GM21447 (cell line): ENCODE measurements around the gene COLEC12.

Experiments
- ATAC-seq: cut with Tn5 transposase; IDR thresholded peaks from one replicate; pipeline ENCODE4 v1.9.1; 2021; ENCODE audit not compliant: unreplicated experiment

COLEC12 gene

DNA sequence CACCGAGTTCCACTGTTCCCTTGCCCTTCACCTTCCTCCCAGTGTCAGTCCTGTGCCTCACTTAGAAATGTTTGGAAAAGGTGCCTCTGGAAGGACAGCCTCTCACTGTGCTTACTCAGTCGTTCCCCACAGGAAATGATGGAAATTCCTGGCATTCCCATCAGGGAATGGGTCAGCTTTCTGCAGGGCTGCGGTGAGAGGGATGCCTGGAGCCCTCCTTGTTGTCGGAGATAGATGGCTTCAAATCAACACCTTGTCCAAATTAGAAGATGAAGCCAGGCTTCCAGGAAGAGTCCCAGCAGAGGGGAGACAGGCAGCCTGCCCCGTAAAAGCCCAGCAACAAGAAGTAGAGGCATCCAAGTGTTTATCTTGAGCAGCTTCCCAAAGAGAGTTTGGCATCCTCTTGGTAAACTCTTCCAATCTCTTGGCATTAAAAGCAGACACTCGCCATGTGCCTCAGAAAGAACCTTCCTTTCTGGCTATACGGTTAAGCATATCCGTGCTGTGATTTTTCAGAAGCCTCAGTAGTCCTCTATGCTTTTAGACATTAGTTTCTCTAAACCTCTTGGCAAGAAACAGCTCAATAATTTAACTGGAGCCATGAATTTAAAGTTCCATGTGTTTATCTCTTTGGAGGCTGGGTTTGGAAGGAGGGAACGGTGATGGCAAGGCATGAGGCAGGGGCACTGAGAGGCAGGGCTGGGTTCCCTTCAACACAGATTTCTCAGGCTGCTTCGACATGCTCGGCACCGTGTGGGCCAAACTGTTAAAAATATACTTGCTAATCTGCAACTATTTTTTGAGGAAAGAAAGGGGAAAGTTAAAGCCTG, 25.1 kb downstream of the COLEC12 start:
- ATAC-seq, result no peak

DNA sequence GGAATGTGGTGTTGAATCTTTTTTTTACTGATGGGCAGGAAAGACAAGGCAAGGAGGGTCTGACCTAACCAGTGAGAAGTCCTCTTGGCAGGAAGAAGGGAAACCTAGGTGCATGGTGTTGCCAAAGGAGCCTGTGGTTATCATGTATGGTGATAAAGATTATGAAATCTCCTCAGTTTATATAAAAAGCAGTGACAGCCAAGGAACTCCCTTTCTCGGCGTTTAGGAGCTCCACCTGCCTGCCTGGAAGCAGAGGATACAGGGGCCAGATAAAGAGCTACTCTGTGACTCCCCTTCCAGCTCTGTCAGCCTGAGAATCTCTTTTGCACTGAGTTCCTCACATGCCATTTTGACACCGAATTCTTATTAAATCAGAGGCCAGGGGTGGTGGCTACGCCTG, 26.1 kb downstream of the COLEC12 start:
- ATAC-seq, result no peak

DNA sequence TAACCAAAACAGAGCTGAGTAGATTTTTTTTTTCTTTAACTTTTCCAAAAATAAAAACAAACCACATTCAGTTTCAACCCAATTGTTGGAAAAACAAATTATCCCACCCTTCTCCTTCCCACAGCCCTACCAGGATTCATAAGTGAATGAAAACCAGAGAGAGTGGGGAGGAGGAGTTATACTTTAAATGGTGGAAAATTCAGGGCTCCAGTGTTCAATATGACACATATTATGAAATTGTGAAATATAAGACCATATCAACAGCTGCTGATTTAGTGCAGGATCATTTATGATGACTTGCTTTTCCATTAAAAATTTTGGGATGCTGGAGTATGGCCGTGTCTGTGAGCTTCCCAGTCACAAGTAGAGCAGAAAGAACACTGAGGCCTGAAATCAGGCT, 26.7 kb downstream of the COLEC12 start:
- ATAC-seq, result no peak

DNA sequence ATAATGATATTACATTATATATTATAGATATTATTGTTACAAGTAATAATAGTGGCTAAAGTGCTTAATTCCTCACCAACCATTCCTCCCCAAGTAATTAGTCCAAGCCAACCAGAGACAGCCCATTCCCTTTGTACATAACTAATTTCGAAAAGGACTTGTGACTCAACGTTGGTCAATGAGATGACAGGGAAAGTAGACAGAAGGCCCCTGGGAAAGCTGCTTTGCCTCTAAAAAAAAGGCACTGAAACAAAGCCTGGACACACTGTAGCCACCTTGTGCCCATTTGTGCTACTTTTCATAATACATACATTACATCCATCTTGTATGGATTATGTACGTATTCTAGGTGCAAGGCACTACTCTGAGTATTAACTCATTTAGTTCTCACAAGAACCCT, 28.8 kb downstream of the COLEC12 start:
- no peak for ATAC-seq

DNA sequence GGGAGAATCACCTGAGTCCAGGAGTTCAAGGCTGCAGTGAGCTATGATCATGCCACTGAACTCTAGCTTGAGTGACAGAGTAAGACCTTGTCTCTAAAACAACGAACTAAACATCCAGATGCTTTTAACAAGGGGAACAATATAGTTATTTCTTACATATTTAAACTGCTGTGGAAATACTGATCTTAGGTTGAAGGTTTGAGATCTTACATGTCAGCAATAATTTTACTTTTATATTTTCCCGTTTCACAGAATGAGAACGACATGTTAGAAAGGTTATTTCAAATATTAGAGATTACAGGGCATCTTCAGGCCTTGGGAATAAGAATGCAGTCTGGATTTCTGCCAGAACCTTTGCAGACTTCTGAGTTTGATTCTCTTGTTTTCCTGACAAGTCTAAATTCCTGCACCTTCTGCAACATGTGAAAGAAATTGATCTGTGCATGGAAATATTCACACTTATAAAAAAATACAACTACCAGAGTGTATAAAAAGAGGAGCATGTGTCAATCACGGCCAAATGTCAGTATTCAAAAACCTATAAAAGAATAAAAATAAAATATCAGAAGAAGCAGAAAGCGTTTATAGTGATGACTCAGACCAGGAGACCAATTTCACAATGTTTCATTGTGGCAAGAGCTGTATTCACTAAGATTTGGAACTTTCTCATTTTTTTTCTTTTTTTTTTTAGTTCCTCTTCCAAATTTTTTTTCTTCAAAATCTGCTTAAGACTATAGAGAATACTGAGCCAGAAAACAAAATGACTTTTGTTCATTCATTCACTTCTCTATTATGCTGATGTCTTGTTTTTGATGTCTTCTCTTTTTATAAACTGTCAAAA, 29.6 kb downstream of the COLEC12 start:
- ATAC-seq, result no peak

DNA sequence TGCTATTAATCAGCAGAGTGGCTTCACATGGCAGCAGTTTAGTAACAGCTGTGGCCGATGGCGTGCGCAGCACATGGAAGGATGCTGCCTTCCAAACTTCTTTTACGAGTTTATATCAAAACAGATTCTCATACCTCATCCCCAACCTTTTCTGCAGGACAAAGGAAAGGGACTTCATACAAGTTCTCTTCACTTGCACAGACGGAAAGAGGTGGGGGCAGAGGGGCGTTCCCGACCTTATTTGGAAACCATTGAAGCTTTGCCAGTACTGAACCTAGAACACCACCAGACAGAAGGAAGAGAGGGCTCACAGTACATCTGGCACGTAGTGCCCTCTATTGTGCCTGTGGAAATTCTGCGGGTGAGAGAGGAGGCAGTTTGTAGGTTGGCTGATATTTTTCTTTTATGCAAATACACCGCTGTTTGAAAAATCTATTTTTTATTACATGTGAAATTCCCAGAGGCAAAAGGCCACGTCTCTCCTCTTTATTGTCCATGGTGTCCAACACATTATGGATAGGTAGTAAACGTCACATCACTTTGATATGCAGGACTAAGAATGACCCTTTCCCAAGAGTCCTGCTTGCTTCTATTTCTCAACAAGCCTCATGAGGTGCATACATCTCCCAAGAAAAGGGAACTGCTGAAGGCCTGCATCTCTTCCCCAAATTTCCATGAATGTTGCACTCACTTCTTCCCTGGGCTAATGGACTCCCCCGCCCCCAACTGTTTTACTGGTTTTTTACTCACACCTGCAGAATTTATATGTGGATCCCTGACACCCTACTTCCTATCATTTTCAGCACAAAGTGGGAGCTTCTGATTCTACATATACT, 31.3 kb downstream of the COLEC12 start:
- no peak for ATAC-seq

DNA sequence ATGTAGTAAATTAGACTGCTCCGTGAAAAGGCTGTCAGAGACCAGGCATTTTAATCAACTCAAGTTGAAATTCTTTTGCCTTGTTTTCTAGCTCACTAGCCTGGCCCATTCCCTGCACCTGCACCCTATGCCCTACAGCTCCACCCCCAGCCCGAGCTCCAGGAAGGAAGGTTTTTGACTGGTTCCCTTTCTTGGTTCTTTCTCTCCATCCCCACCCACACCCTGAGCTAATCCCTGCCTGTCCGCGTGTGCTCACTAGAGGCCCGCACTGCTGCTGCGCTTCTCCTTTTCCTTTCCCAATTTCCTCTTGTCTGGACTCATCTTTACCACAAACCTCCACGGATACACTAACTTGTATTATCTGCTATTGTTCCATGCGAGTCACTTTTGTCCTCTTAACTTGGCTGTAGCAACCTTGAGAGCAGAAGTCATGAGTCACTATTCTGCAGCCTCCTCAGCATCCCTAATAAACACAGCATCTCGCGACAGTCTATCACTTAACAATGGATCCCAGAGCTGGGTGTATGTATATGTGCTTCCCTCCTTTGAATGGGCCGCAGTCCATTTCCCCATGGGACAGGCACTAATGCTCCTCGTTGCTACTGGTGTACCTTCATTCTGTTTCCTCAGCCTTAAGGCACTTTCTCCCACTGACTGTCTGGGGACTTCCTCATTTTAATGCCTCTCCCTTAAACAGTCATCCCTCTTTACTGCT, 36.5 kb downstream of the COLEC12 start:
- no peak for ATAC-seq

DNA sequence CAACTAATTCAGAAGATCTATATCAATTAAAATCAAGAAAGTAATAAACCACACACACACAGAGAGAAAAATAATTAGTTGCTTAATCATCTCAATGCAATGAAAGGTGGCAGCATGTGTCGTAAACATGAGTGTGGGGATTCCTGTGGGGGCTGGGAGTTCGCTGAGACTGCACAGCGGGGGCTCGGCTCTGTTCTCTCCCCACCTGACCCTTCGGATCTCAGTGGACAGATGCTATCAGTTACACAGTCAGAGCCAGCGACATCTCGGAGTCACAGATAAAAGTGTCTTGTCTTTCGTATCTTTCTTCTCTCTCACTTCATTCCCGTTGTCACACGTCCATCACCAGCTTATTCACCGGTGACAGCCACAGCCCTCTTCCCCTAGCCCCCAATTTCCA, 37.1 kb downstream of the COLEC12 start:
- no peak for ATAC-seq

DNA sequence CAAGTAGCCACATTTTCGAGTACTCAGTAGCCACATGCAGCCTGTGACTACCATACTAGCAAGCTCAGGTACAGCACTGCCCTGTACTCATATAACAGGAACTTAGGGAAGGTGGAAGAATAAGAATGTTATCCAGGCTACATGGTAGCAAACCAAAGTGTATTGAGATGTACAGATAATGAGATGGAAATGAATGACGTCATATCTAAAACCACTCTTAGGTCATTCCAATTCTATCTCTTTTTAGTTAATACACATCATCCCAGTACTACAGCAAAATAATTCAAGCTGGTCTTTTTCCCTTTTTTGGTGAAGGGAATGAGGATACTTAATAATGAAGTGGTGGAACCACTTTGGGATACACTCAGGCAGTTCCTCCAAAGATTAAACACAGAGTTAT, 38.7 kb downstream of the COLEC12 start:
- ATAC-seq, result no peak

DNA sequence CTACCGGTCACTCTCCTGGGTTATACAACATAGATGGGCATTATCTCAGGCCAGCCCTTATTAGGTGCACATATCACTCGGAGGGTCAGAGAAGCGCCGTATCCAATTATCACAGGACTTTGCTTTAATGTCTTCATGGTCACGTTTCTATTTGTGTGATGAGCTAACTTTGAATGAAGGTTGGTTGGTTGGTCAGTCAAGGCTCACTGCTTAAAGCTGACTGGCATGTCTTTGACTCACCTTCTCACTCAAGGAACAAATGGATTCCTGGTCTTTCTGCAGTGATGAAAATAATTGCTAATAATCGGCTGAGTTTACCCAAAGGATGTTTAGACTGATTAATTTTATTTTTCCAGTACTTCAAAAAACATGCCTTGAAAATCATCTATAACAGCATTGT, 39.7 kb downstream of the COLEC12 start:
- no peak for ATAC-seq

DNA sequence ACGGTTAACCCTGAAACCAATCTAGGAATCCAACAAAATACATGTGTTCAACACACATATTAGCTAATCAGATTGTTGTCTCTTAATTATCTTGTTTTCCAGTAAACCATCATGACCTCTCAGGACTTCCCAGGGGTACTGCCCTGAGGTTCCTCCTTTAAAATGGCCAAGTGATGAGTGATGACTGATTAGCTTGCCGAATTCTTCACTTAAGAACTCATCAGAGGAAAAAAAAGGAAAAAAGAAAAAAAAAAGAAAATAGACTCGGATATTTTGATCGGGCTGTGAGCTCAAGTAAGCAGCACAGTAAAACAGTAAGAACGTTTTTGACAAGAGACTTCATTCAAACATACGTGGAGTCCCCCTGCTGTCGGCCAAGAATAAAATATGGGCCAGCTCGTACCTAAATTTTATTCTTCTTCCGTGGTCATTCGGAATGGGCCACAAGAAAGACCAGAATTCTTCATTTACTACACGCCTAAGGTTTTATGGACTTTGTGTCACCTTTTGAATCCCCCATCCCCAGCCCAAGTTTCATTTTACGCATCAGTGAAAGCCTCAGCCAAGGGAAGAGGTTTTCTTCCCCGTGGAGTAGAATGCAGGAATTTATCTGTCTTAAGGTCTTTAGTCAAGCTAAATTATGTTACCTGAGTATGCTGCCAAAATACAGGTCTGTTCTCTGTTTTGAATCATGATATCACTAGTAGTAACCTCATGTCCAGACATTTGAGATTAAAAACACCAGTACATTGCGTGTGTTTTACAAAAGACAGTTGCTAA, 40.5 kb downstream of the COLEC12 start:
- no peak for ATAC-seq

DNA sequence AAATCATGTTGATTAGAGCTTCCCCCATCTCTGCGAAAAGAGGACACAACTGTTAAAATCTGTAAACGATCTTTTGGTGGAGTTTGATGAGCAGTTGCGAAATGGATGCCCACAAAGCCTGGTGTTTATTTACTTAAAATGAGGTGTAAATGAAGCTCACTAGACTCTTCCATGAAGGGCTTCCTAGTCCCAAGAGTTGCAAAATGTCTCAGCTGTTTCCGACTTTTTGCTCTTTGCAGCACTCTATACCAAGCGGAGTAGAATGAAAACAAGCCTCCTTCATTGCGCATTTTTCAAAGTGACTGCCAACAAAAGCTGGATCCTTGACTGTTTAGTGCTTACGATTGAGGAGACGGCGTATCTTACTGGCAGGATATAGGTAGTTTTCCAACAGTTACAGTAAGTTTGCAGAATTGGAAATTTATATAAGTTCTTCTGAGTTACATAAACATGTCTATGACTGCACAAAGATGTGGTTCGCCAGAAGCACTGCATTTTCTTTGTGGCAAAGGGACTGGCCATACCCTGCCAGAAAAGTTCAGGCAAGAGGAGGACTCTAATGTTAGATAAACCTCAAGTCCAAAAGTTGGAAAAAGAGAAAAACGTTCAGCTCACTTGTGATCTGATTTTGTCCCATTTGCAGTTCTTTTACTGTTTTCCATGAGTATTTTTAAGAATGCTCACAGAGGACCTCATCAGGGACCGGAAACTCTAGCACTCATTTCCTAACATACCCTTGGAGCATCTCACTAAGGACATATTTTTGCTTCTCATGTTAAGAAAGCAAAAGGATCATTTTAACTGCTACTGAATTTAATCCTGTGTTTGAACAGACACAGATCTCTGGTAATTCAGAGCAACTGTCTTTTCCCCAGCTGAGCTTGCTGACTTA, 42.7 kb downstream of the COLEC12 start:
- ATAC-seq, result no peak

DNA sequence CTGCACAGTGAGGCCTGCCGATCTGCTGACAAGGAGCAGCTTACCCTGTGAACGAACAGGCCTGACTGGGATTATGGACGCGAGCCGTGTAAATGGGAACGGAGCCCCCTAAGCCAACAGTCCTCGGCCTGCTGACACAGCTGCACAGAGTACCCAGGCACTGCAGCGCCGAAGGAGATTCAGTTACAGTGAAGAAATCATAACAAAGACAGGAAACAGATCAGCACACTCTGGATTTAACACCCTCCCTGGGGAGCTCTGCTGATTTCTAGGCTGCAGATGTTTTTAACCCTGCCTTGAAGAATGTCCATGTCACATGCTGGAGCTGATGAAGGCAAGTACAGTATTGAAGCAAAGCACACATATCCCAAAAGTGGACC, 43.4 kb downstream of the COLEC12 start:
- no peak for ATAC-seq

DNA sequence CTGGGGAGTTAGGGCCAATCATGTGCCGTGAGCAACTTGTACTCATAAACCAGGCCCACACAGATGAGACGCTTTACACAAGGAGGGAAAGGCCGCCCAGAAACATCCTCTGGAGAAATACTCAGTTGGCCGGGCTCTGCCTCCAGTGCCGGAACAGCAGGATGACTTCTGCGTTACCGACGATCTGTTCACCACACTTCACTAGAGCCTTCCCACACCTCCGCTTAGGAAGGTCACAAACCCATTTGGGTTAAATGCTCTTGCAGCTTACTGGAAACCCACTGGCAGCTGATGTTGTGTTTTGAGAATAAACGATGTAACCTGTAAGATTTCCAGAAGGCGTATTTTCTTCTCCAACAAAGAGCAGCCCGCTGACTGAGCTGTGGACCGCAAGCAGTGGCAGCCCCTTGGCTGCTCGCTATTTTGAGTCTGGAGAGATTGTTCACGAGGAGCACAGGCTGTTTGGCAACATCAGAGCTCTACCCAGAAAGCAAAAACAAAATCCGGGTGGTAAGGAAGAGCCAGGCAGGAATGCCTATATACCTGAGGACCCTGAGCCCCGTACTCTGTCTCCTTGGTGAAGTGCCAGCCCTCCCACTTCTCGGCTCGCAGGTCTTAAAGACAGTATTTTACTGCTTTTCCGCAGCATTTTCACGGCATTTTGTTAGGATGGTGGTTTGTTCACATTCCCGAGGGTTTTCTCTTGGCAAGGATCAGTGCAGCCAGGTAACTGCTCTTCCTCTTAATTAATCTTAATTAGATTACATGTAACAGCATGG, 44.0 kb downstream of the COLEC12 start:
- ATAC-seq, result no peak

DNA sequence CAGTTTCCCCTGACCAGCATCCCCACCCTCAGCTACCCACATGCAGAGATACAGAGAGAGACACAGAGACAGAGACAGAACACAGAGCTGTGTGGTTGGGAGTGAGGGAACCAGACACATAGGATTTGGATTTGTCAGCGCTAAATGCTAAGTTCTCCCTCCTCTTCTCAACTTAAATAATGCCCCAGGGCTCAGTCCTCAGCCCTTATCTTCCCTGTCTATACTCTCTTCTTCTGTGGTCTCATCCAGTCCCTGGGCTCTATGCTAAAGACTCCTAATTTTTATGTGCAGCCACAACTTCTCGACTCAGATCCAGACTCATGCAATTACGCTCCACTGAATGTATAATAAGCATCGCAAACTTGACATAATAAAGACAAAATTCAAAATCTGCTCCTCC, 47.1 kb downstream of the COLEC12 start:
- ATAC-seq, result no peak

DNA sequence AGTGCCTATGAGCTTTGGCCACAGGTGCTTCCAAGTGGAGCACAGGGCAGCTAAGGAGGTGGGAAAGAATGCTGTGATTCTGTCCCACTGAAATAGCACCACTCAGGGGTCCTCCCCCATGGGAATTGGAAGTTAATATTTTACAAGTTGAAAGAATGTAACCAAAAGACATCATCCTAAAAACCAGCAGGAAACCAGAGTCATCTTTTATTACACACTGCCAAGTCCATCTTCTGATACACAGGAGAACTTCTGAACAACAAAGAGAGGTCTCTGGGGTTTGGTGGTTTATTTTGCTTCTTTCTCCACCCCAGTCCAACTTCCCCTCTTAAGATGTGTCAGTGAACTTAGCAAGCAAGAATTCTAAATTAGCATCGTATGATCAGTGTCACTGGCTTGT, 47.7 kb downstream of the COLEC12 start:
- no peak for ATAC-seq

DNA sequence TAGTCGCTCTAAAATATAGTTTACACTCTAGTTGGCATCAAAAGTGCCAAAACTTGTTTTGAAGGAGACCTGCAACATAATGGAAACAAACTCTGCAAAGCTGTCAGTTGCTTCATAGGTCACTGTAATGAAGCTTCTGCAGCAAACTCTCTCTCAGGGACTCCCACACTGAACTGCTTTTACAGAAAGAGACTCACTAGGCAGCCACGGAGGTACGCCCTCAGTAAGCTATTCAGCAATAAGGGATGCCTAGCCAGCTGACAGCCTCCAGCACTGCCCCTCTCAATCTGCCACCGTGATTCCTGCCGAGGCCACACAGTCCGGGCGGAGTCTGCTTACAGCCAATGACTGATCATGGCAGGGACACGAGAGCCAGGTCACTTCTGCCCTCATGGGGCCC, 51.1 kb downstream of the COLEC12 start:
- ATAC-seq, result no peak

DNA sequence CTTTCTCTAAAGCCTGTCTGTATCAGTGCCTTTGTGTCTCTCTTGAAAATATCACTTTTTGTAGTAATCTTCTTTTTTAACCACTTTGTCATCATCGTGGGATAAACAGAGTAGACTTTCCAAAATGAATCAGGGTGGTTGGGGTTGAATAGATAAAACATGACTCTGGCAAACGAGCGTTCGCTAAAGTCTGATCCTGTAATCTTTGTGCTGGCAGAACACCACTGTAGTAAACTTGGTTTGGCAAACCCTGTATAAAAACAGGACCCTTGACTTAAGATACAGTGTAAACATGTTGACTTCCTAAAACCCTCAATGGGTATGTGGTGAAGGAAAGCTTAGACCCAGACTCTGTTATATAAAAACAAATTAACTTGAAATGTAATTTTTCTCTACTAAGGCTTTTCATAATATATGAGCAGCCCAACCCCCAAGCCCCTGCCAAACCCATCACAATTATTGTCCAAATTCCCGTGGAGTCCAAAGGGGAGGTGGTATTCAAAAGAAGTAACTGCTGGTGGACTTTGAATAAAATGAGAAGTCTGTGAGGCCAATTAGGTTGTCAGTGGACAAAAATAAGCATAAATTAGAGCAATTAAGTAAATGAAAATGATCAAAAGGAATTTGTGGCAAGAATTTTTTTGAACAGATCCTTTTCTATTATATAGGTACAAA, 52.2 kb downstream of the COLEC12 start:
- ATAC-seq, result no peak
